AG08395 (cell line): ENCODE measurements around the gene NPAS3.

Source experiments
- DNase-seq: peaks from one replicate; pipeline ENCODE4 v3.0.0; 2012; ENCODE audit warnings: mixed read lengths, low spot score

The NPAS3 gene

GRCh38 chr14:32938719-32939253 is at the start of gene NPAS3:
TSS of gene NPAS3 (plus strand) at chr14:32938879.
- DNase-seq: peak; percentile 13

- DNase-seq: peak; percentile 24
Measured at GRCh38 chr14:32896979-32897697, 41.5 kb upstream of the NPAS3 start.

GRCh38 chr14:32897698-32898064 is 41.0 kb upstream of the NPAS3 start:
- DNase-seq: no peak

GRCh38 chr14:32898876-32899275 is 39.8 kb upstream of the NPAS3 start:
- DNase-seq: no peak

GRCh38 chr14:32900547-32900946 is 38.1 kb upstream of the NPAS3 start:
- no peak for DNase-seq

GRCh38 chr14:32905013-32905412 is 33.7 kb upstream of the NPAS3 start:
- DNase-seq: no peak

- DNase-seq: no peak
Measured at GRCh38 chr14:32906672-32907071, 32.0 kb upstream of the NPAS3 start.

- DNase-seq: no peak
Measured at GRCh38 chr14:32908196-32909084, 30.2 kb upstream of the NPAS3 start.

- no peak for DNase-seq
Measured at GRCh38 chr14:32913725-32914124, 25.0 kb upstream of the NPAS3 start.

- DNase-seq: no peak
Measured at GRCh38 chr14:32914391-32914790, 24.3 kb upstream of the NPAS3 start.

GRCh38 chr14:32920696-32921276 is 17.9 kb upstream of the NPAS3 start:
- no peak for DNase-seq

GRCh38 chr14:32925439-32925838 is 13.2 kb upstream of the NPAS3 start:
- DNase-seq: no peak

- DNase-seq: no peak
Measured at GRCh38 chr14:32932302-32932913, 6.3 kb upstream of the NPAS3 start.

GRCh38 chr14:32932914-32933628 is 5.6 kb upstream of the NPAS3 start:
- DNase-seq: no peak

- peak; percentile 37 for DNase-seq
Measured at GRCh38 chr14:32933629-32934072, 5.0 kb upstream of the NPAS3 start.

- peak; percentile 29 for DNase-seq
Measured at GRCh38 chr14:32934073-32934880, 4.4 kb upstream of the NPAS3 start.

- DNase-seq: peak; percentile 16
Measured at GRCh38 chr14:32934881-32935633, 3.6 kb upstream of the NPAS3 start.

- DNase-seq: peak; percentile 79
Measured at GRCh38 chr14:32939254-32940065, 781 bp downstream of the NPAS3 start.

- DNase-seq: no peak
Measured at GRCh38 chr14:32940066-32940651, 1.5 kb downstream of the NPAS3 start.
